Measurements from ENCODE around the gene VANGL1. TPM values are rescaled to one million over a fixed set of nuclear protein-coding genes. Genes with fewer than 3 reads are reported as not detected.

VANGL1 gene
- total and polyA plus RNA-seq, 2 of the 8 experiments (the other 6 are each of a cell fraction or from before 2014, with no cell fraction given), result 9.4 to 13.4 TPM

DNA sequence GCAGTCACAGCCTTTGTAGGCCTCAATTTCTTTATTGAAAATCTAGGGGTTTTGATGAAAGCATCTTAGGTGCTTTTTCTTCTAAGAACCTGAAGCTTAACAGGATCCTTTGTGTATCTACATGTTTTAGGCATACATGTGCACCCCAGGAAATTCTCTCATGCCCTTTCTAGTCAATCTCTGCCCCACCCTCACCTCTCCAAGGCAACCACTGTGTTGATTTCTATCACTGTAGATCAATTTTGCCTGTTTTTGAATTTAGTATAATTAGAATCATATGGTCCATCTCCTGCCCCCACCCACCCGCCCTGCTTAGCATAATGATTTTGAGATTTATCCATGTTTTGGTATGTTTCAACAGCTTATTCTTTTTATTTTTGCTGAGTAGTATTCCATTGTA lies 19.4 kb downstream of the VANGL1 start:
- Histone ChIP-seq H3K18ac (ENCODE audit: extremely low read depth, low read length) (no peak overlapping the region), H3K4me1 (replicated peaks in 1 of 4; ENCODE audit: control insufficient read depth in 3 of 4, insufficient read depth in 4 of 4, low read length in 3 of 4) (peaks cover 0 to 7% (median 6%) of the 10 kb centered on the region in 4 experiments; a peak in 4 of 7 replicates), H3K27ac (ENCODE audit: low read depth, low read length) (no peak overlapping the region), H4K5ac (ENCODE audit: insufficient read length, low read depth, low read length) (no peak overlapping the region), H3K23ac (ENCODE audit: insufficient read length) (no peak overlapping the region), H2BK12ac (ENCODE audit: low read depth, low read length) (0 out of 2 replicates have a peak overlapping the region, but pooled peaks have one; percentile 10), H3K36me3 (ENCODE audit: control insufficient read depth in 2 of 4, insufficient read depth in 4 of 4, low read length in 3 of 4) (peaks cover 5 to 26% (median 10%) of the 10 kb centered on the region in 4 experiments; a peak in 7 of 8 replicates), H4K91ac (replicated peaks; ENCODE audit: insufficient read length, low read length) (no peak overlapping the region), H2BK15ac (ENCODE audit: low read length) (no peak overlapping the region), H3K79me1 (ENCODE audit: low read depth, low read length) (no peaks in the 10 kb centered on the region), H3K9ac (replicated peaks in 1 of 4; ENCODE audit: extremely low read depth in 1 of 4, low read depth in 3 of 4, low read length in 3 of 4) (no peak overlapping the region), H4K20me1 (replicated peaks in 1 of 2; ENCODE audit: control insufficient read depth in 1 of 2, insufficient read depth in 2 of 2, low read length in 2 of 2) (peaks cover 2 to 8% of the 10 kb centered on the region in 2 experiments), H2AFZ (ENCODE audit: low read length) (no peak overlapping the region), H3K27me3 (replicated peaks in 1 of 4; ENCODE audit: control insufficient read depth in 3 of 4, extremely low read depth in 1 of 4, insufficient read depth in 3 of 4, low read length in 3 of 4) (no peaks in the 10 kb centered on the region), H3K23me2 (ENCODE audit: low read depth, low read length) (no peaks in the 10 kb centered on the region), H2BK20ac (ENCODE audit: low read length) (no peak overlapping the region), H2BK120ac (replicated peaks; ENCODE audit: low read depth, low read length) (no peak overlapping the region), H3K4ac (replicated peaks; ENCODE audit: insufficient read length, low read depth, low read length) (no peak overlapping the region), H2BK5ac (ENCODE audit: low read depth, low read length) (no peak overlapping the region), H3K9me3 (ENCODE audit: insufficient read depth in 2 of 2, low read depth in 1 of 2, low read length in 1 of 2) (no peaks in the 10 kb centered on the region), H3K14ac (ENCODE audit: insufficient read length) (no peak overlapping the region), H4K8ac (ENCODE audit: extremely low read depth, insufficient read depth, low read length) (no peak overlapping the region), H3K56ac (replicated peaks; ENCODE audit: insufficient read length, low read depth, low read length) (no peak overlapping the region), H3K4me2 (ENCODE audit: insufficient read depth in 1 of 2, low read depth in 2 of 2, low read length in 2 of 2) (no peak overlapping the region), H3K4me3 (ENCODE audit: extremely low read depth in 1 of 4, insufficient read depth in 2 of 4, low read depth in 3 of 4, low read length in 4 of 4) (no peak overlapping the region), H2AK5ac (ENCODE audit: low read depth, low read length) (no peak overlapping the region), H3K79me2 (ENCODE audit: control insufficient read depth in 1 of 2, insufficient read depth in 2 of 2, low read length in 2 of 2) (peaks cover 0 to 17% of the 10 kb centered on the region in 2 experiments; a peak in 2 of 4 replicates)
- TF ChIP-seq SIRT6 (IDR thresholded peaks at IDR 0.05; ENCODE audit: low read length) (no peak), SRF (IDR thresholded peaks at IDR 0.05; ENCODE audit: low read depth, low read length) (no peak), NRF1 (IDR thresholded peaks at IDR 0.05; ENCODE audit: low read depth, low read length) (no peak), SAP30 (IDR thresholded peaks at IDR 0.05; ENCODE audit: insufficient read depth, insufficient replicate concordance, low read length) (no peak), KDM4A (IDR thresholded peaks at IDR 0.05; ENCODE audit: low read depth, low read length, severe bottlenecking) (no peak), FOSL1 (IDR thresholded peaks at IDR 0.05; ENCODE audit: insufficient read depth, low read depth, low read length) (no peak)
- TF ChIP-seq, protein P1, sequence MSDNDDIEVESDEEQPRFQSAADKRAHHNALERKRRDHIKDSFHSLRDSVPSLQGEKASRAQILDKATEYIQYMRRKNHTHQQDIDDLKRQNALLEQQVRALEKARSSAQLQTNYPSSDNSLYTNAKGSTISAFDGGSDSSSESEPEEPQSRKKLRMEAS (IDR thresholded peaks at IDR 0.05), result no peak
- FAIRE-seq (no peak), DNase-seq (ENCODE audit: low read depth in 1 of 2, low spot score in 2 of 2) (no peak)
- whole genome bisulfite sequencing, 2 experiments (ENCODE audit: extremely low coverage in 1 of 2, insufficient coverage in 1 of 2, insufficient read length in 1 of 2, insufficient replicate concordance in 2 of 2, low coverage in 1 of 2, low lambda C conversion rate in 2 of 2, missing lambda C conversion rate in 1 of 2), result 88% methylated on average over 1 of the region's 1 CpG; no CpG with 5 or more reads in 1 of the 2 experiments
- ChIA-PET CTCF (ENCODE audit: partially characterized antibody) (interaction anchor here (1.1 to 2.7 kb wide), 7 partner anchors 12 to 67 kb away, joined by 3 to 14 read pairs (median 5); no protein-coding TSS in a partner anchor), POLR2A (ENCODE audit: partially characterized antibody) (no interaction called here)

Data from H1 (cell line).